ENCODE data around the gene NPRL2.

The NPRL2 gene

DNA sequence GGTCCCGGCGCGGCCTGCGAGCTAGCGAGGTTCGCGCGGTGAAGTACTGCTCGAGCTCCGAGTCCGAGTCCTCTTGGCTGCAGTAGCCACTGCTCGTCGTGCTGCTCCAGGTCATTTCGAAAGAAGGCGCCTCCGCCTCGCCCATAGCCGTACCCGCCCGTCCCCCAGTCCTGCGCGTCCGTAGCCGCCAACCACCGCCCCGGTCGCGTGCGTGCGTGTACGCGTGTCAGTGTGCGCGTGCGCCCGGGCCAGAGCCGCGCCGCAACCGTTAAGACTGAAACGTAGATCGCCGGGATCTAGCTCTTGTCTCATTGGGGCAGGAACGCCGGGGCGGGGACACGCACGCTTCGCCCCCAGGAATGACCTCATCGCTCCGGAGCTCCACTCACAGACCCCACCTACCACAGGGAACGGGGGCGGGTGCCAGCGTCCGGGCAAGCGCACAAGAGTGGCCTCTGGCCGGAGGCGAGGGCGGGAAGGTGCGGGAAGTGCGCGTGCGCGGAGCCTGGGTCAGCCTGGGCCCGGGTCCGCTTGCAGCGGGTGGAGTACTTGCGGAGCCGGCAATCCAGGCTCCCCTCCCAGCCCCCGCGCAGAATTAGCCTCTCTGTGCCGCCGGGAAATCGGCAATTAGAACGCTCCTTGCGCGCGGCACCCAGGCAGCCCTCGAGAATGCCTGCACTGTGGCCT is 13.3 kb downstream of the NPRL2 start:
- H3K4me3 ChIP-seq (ENCODE audit: low read depth, low read length): peak overlapping the region; percentile 60
- TF ChIP-seq, protein P1, sequence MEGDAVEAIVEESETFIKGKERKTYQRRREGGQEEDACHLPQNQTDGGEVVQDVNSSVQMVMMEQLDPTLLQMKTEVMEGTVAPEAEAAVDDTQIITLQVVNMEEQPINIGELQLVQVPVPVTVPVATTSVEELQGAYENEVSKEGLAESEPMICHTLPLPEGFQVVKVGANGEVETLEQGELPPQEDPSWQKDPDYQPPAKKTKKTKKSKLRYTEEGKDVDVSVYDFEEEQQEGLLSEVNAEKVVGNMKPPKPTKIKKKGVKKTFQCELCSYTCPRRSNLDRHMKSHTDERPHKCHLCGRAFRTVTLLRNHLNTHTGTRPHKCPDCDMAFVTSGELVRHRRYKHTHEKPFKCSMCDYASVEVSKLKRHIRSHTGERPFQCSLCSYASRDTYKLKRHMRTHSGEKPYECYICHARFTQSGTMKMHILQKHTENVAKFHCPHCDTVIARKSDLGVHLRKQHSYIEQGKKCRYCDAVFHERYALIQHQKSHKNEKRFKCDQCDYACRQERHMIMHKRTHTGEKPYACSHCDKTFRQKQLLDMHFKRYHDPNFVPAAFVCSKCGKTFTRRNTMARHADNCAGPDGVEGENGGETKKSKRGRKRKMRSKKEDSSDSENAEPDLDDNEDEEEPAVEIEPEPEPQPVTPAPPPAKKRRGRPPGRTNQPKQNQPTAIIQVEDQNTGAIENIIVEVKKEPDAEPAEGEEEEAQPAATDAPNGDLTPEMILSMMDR (IDR thresholded peaks at IDR 0.05; ENCODE audit: low read depth, low read length): no peak
- DNase-seq (ENCODE audit: low read depth, low spot score): peak; percentile 100
- in situ Hi-C loops (cut with HindIII; ENCODE audit: low sequenced_read_pairs): no loop called here

DNA sequence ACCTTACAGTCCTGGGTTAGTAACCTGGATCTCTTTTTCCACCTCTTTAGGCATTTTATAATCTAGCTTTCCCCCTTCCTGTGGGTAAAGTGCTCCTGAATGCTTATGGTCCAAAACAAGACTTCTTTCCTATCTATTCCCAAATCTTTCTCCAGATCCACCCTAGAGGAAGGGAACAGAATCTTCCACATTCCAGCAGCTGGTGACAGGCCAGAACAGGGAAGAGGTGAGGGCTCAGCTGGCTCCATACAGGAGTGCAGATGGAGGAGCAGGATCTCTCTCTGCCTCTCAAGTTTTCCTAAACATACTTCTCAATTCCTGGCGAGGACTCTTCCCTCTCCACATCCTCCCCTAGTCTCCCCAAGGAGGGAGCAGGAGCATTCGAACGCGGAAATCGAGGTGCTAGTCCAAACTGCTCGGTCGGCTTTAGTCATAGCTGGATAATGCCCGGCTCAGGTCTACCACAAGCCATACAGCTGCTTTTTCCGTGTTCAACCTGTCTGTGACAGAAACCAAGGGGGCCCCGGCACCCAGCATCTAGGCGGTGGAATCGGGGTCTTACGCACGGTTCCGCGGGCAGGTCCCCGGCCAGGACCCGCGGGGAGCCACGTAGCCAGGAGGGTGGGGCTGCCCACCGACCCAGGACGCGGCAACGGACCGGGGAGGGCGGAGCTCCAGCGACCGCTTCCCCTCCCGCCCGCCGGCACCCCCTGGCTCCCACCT is 14.0 kb downstream of the NPRL2 start:
- no peak for DNase-seq (ENCODE audit: low read depth, low spot score)
- TF ChIP-seq, protein P1 (IDR thresholded peaks at IDR 0.05; ENCODE audit: low read depth, low read length): no peak
- peak overlapping the region; percentile 60 for H3K4me3 ChIP-seq (ENCODE audit: low read depth, low read length)
- in situ Hi-C loops (cut with HindIII; ENCODE audit: low sequenced_read_pairs): no loop called here

DNA sequence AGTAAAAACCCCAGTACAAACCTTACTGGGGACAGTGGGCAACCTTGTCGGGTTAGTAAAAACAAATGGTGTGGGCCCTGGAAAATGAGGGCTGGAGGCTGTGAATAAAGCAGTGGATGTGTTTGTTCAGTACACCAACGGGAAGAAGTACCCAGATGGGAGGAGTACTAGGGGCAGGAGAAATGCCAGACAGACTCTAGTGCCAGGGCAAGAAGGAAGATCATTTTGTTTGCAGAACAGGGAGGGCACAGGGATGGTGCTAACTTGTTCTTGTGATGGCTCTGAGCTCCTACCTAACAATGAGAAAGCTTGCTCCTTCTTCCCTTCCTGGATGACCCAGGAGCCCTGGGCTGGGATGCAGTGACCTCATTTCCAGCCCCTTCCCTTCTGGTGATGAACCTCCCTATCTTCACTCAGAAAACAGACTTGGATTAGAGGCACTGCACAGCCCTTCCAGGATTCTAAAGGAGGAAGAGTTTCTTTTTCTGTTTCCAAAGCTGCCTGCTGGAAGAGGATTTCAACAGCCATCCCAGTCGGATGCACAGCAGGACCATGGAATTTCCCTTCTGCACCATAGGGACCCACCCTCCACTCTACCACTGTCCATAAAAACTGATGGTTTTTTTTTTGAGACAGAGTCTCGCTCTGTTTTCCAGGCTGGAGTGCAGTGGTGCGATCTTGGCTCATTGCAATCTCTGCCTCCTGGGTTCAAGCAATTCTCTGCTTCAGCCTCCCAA is 16.1 kb downstream of the NPRL2 start:
- TF ChIP-seq, protein P1 (IDR thresholded peaks at IDR 0.05; ENCODE audit: low read depth, low read length): no peak
- DNase-seq (ENCODE audit: low read depth, low spot score): no peak
- H3K4me3 ChIP-seq (ENCODE audit: low read depth, low read length): no peak overlapping the region
- in situ Hi-C loops (cut with HindIII; ENCODE audit: low sequenced_read_pairs): no loop called here

DNA sequence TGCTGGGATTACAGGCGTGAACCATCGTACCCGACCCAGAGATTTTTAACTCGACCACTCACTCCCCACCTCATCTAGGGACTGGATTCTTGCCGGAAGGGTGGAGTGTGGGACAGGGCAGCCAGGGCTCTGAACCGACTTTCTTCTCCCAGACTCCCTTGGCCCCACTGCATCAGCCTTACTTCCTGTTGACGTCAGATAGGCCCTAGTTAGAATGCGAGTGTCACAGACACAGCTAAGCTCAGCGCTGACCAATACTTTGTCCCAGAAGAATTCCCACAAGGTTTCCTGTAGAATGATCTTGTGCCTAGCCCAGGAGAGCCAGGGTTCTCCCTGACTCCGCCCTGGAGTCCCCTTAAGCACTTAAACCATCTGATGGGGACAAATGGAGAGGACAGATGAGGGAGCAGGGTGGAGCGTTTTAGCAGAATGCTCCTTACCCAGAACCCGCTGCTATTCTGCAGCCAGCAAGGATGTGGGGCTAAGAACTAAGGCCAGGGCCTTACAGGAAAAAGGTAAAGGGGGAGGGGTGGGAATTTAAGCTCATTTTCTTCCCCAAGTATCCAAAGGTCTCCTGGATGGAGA is 16.7 kb downstream of the NPRL2 start:
- DNase-seq (ENCODE audit: low read depth, low spot score): peak; percentile 62
- no peak overlapping the region for H3K4me3 ChIP-seq (ENCODE audit: low read depth, low read length)
- TF ChIP-seq, protein P1 (IDR thresholded peaks at IDR 0.05; ENCODE audit: low read depth, low read length): no peak
- in situ Hi-C loops (cut with HindIII; ENCODE audit: low sequenced_read_pairs): no loop called here

DNA sequence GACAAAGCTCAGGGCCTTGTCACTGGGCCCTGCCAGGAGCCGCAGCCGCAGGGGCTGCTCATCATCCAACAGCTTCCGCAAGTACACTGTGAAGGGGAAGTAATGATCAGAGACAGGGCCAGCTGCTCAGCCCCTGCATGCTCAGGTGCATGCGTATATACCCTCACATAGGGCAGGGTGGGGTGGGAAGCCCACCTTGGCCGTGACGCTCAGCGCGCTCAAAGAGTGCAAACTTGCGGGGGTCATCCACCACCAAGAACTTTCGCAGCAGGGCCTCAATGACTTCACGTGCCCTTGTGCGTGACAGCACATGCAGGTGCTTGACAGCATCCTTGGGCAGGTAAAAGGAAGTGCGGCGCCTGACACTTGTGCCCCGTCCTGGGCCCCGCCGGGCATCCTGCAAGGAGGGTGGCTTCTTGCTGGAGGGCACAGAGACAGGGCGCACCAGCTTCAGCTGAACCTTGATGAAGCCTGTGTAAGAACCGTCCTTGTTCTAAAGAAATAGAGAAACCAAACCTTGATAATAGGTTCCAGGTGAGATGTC is 19.1 kb downstream of the NPRL2 start:
- DNase-seq (ENCODE audit: low read depth, low spot score): no peak
- H3K4me3 ChIP-seq (ENCODE audit: low read depth, low read length): no peak overlapping the region
- in situ Hi-C loops (cut with HindIII; ENCODE audit: low sequenced_read_pairs): no loop called here
- TF ChIP-seq, protein P1 (IDR thresholded peaks at IDR 0.05; ENCODE audit: low read depth, low read length): no peak

DNA sequence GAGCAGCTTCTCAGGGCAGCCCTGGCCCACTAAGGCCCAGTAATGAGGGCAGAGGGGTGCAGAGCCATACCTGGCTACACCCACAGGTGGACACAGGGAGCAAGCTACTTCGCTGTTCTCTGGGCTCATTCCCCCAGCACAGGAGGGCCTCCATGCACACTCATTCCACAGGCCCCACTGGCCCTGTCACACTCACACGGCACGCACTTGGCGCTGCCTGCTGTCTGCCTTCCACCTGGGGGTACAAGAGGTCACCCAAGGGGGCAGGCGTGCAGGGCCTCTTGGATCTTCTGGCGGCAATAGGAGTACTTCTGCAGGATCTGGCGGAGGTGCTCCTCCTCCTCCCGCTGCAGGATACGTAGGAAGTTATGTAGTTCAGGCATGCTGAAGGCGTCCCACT is 20.2 kb downstream of the NPRL2 start:
- TF ChIP-seq, protein P1 (IDR thresholded peaks at IDR 0.05; ENCODE audit: low read depth, low read length): no peak
- in situ Hi-C loops (cut with HindIII; ENCODE audit: low sequenced_read_pairs): no loop called here
- no peak for DNase-seq (ENCODE audit: low read depth, low spot score)
- no peak overlapping the region for H3K4me3 ChIP-seq (ENCODE audit: low read depth, low read length)

All from astrocyte of the spinal cord (primary cell).